K562 (cell line): ENCODE measurements around the gene BIRC5. TPM values are rescaled to one million over a fixed set of nuclear protein-coding genes. Genes with fewer than 3 reads are reported as not detected.

Source experiments
- ATAC-seq: fragments of 200-7000 bp; cut with Tn5 transposase; 3 replicates; pipeline ENCODE4 v1.9.1; 2020; ENCODE audit warnings: moderate library complexity
- BruUV-seq: library from RNA; stranded (reverse); fragments of 400-500 nt; replicated peaks from 2 replicates; lab custom pipeline; 2021; lab: Mats Ljungman, UMichigan
- CTCF ChIA-PET: fragments of 300-600 bp; formaldehyde crosslinking; extraction: SDS; loops from one replicate; lab custom pipeline; 2021; ENCODE audit warnings: low intra/inter-chr PET ratio; lab: Yijun Ruan, JAX
- POLR2A ChIA-PET: fragments of 300-600, 350-650 bp; sonication (Branson Sonifier 250); formaldehyde crosslinking; extraction: SDS; loops from one replicate; lab custom pipeline; 2021; ENCODE audit warnings: antibody characterized with exemption, inconsistent platforms; lab: Yijun Ruan, JAX
- DNase-seq, 4 experiments: peaks; one replicate each; pipeline versions ENCODE4 v3.0.0 to v3.0.0-alpha.2; 2011 to 2018; ENCODE audit warnings: low spot score in 3 of 4, mixed read lengths in 3 of 4; ENCODE audit errors: extremely low read depth in 1 of 4
- FAIRE-seq: peaks from 2 replicates; lab custom pipeline; 2011; peaks lifted over from hg19 to GRCh38; lab: Jason Lieb, UNC
- H2AFZ ChIP-seq: 2 replicates; pipeline ENCODE4 v1.6.0; 2011; ENCODE audit warnings: low read depth, low read length, control low read depth, inconsistent platforms
- H3K27ac ChIP-seq: fragments of 200-600 bp; 3 replicates; pipeline ENCODE4 v1.8.0; 2011; ENCODE audit warnings: low read depth, mild to moderate bottlenecking, control low read depth, inconsistent platforms, low read length, moderate library complexity, mixed read lengths; ENCODE audit errors: extremely low read depth
- H3K27me3 ChIP-seq, 2 experiments: fragments of 300-600 bp in 1 of 2; 2 replicates in 1 of 2; 3 replicates in 1 of 2; pipeline versions ENCODE4 v1.6.0 to v1.8.0; 2011; ENCODE audit warnings: inconsistent platforms in 2 of 2, low read length in 2 of 2, mild to moderate bottlenecking in 1 of 2, mixed read lengths in 1 of 2, moderate library complexity in 1 of 2; ENCODE audit not compliant: control insufficient read depth in 2 of 2, insufficient read depth in 2 of 2
- H3K36me3 ChIP-seq: fragments of 300-600 bp; 3 replicates; pipeline ENCODE4 v1.8.0; 2011; ENCODE audit warnings: mild to moderate bottlenecking, low read length, inconsistent platforms; ENCODE audit not compliant: control insufficient read depth, insufficient read depth
- H3K4me1 ChIP-seq, 2 experiments: fragments of 200-600 bp in 1 of 2; replicated peaks in 1 of 2; 2 replicates in 1 of 2; 3 replicates in 1 of 2; pipeline versions ENCODE4 v1.5.1 to v1.8.0; 2011; ENCODE audit warnings: inconsistent platforms in 2 of 2, low read length in 2 of 2, mild to moderate bottlenecking in 1 of 2, mixed read lengths in 1 of 2, moderate library complexity in 1 of 2; ENCODE audit not compliant: control insufficient read depth in 2 of 2, insufficient read depth in 2 of 2
- H3K4me2 ChIP-seq: 2 replicates; pipeline ENCODE4 v1.6.1; 2011; ENCODE audit warnings: low read length, control low read depth, inconsistent platforms, mixed read lengths; ENCODE audit not compliant: insufficient read depth
- H3K4me3 ChIP-seq: fragments of 200-600 bp; sonication (generic), shearing (Covaris generic); 2 replicates; pipeline ENCODE4 v1.5.1; 2016; ENCODE audit warnings: control low read depth, inconsistent platforms
- H3K79me2 ChIP-seq: fragments of 200-600 bp; 3 replicates; pipeline ENCODE4 v1.8.0; 2011; ENCODE audit warnings: low read length, inconsistent platforms; ENCODE audit not compliant: control insufficient read depth, insufficient read depth
- H3K9ac ChIP-seq, 2 experiments: 2 replicates each; pipeline versions ENCODE4 v1.6.0 to v1.6.1; 2011; ENCODE audit warnings: low read depth in 2 of 2, low read length in 2 of 2, control low read depth in 1 of 2, inconsistent platforms in 1 of 2, mild to moderate bottlenecking in 1 of 2, mixed read lengths in 1 of 2; ENCODE audit not compliant: insufficient read depth in 1 of 2
- H3K9me1 ChIP-seq: one replicate; pipeline ENCODE4 v1.6.0; 2011; ENCODE audit warnings: inconsistent platforms, mild to moderate bottlenecking, low read length, moderate library complexity; ENCODE audit not compliant: control insufficient read depth, insufficient read depth
- H3K9me3 ChIP-seq: replicated peaks from 2 replicates; pipeline ENCODE4 v1.5.1; 2011; ENCODE audit warnings: low read depth, low read length, inconsistent platforms; ENCODE audit not compliant: control insufficient read depth, insufficient read depth
- H4K20me1 ChIP-seq: replicated peaks from 2 replicates; pipeline ENCODE4 v1.6.1; 2011; ENCODE audit warnings: low read length, inconsistent platforms, mixed read lengths; ENCODE audit not compliant: control insufficient read depth, insufficient read depth
- ETS1 ChIP-seq: conservative IDR thresholded peaks from 2 replicates; pipeline ENCODE4 v1.6.1; 2011; ENCODE audit warnings: low read depth, mild to moderate bottlenecking, low read length; ENCODE audit not compliant: control insufficient read depth
- MBD2 ChIP-seq: sonication (generic); IDR thresholded peaks from 2 replicates; pipeline ENCODE4 v1.6.1; 2016; ENCODE audit warnings: low read depth, borderline replicate concordance
- POLR2G ChIP-seq: fragments of 200-400 bp; formaldehyde crosslinking; IDR thresholded peaks from 2 replicates; pipeline ENCODE4 v1.6.1; 2017; ENCODE audit warnings: low read depth, mild to moderate bottlenecking, antibody characterized with exemption, low read length, moderate library complexity
- RBFOX2 ChIP-seq: fragments of 200-400 bp; formaldehyde crosslinking; IDR thresholded peaks from 2 replicates; pipeline ENCODE4 v1.6.1; 2017; ENCODE audit warnings: low read depth, mild to moderate bottlenecking, low read length, moderate library complexity
- RBM22 ChIP-seq: fragments of 200-400 bp; formaldehyde crosslinking; IDR thresholded peaks from 2 replicates; pipeline ENCODE4 v1.6.1; 2018; ENCODE audit warnings: low read length, low read depth; ENCODE audit not compliant: poor library complexity, severe bottlenecking
- ZBTB7A ChIP-seq: IDR thresholded peaks from 2 replicates; pipeline ENCODE4 v1.6.1; 2011; ENCODE audit warnings: low read depth, mild to moderate bottlenecking, low read length, moderate library complexity, borderline replicate concordance; ENCODE audit not compliant: control insufficient read depth
- ZNF764 ChIP-seq: fragments of 250-450 bp; sonication (Bioruptor Pico); IDR thresholded peaks from 2 replicates; pipeline ENCODE4 v1.4.0; 2020; ENCODE audit warnings: low read depth, mild to moderate bottlenecking, moderate library complexity
- WGBS: fragments of 100-300 bp; shearing (Covaris generic); methylation state at CpG from one replicate; pipeline ENCODE4 v1.1.6; 2016; ENCODE audit warnings: low coverage, mixed read lengths; ENCODE audit not compliant: insufficient coverage; ENCODE audit errors: missing lambda C conversion rate; 5-methylcytosine and 5-hydroxymethylcytosine counted together
- in situ Hi-C: fragments of 300-500 bp; cut with MboI; formaldehyde crosslinking; loops from 4 replicates; pipeline ENCODE4 v1.15.0; 2018; ENCODE audit warnings: inconsistent platforms, mixed read lengths
- intact Hi-C: fragments of 100-400 bp; cut with micrococcal nuclease; formaldehyde crosslinking; loops from 2 replicates; pipeline ENCODE4 v1.14.2; 2022
- polyA plus RNA-seq, 8 experiments: library from polyadenylated mRNA; depleted of rRNA in 4 of 8; stranded (reverse) in 5 of 8; unstranded in 3 of 8; fragments of >200 nt; fragmentation: Nextera tagmentation in 2 of 8; fragmentation: Illumina TruSeq in 1 of 8; extraction: Ambion mirVana in 2 of 8; extraction: Trizol in 1 of 8; gene quantifications; 2 replicates each; pipeline versions ENCODE4 v1.2.1 to v1.2.3, GENCODE V29; 2011 to 2014; ENCODE audit warnings: inconsistent platforms in 1 of 8, missing spikeins in 1 of 8
- total RNA-seq, 7 experiments: library from RNA; depleted of rRNA in 6 of 7; stranded (reverse); fragments of >200 nt in 6 of 7; fragmentation: Illumina TruSeq in 2 of 7; extraction: Trizol in 2 of 7; gene quantifications; 2 replicates each; pipeline versions ENCODE4 v1.2.1 to v1.2.3, GENCODE V29; 2011 to 2021; ENCODE audit warnings: low replicate concordance in 1 of 7

BIRC5 gene
- total and polyA plus RNA-seq, 9 of the 15 experiments (the other 6 are each of a cell fraction or from before 2014, with no cell fraction given): 64.4 to 140 (median 101) TPM

GRCh38 chr17:78224231-78225087, 10.4 kb downstream of the BIRC5 start:
- peak; percentile 33; the same call in 1 of the 2 replicates for TF ChIP-seq MBD2
- 0 out of 2 replicates have a peak, but pooled peaks have one; percentile 29 for TF ChIP-seq ETS1
- no peak for TF ChIP-seq ZBTB7A
- TF ChIP-seq ZNF764 (CRISPR knock-in tag): no peak
- TF ChIP-seq RBM22: no peak
- TF ChIP-seq POLR2G: peak; percentile 53
- TF ChIP-seq RBFOX2: peak; percentile 39; the same call in 1 of the 2 replicates
- TF ChIP-seq, all 486 proteins: peak for 4
- peaks cover 0 to 12% of the 10 kb centered on the region in 2 experiments; a peak in 3 of 5 replicates for H3K4me1 ChIP-seq
- FAIRE-seq (no peak), ATAC-seq (peak; percentile 27; the same call in 2 of the 3 replicates), DNase-seq (no peak)
- in situ Hi-C loops: no loop called here
- no peaks in the 10 kb centered on the region for H3K9me1 ChIP-seq
- H3K4me2 ChIP-seq: no peak overlapping the region
- WGBS: 86% methylated on average over 27 of the region's 27 CpGs
- ChIA-PET CTCF (no interaction called here), POLR2A (interaction anchor here (0.5 to 4.3 kb wide), 8 partner anchors 10 to 200 kb away, joined by 3 to 30 read pairs (median 4); partner anchors contain the start of gene BIRC5)
- 0 out of 2 replicates have a peak, but pooled peaks cover 2% of the 10 kb centered on the region for H4K20me1 ChIP-seq
- peaks cover 56% of the 10 kb centered on the region; the same call in 2 of the 3 replicates for H3K36me3 ChIP-seq
- H3K27ac ChIP-seq: no peak overlapping the region
- peaks cover 4% of the 10 kb centered on the region; the same call in 1 of the 3 replicates for H3K79me2 ChIP-seq
- H3K9ac ChIP-seq: no peak overlapping the region
- BruUV-seq: no TSS peak
- H2AFZ ChIP-seq: no peak overlapping the region
- no peaks in the 10 kb centered on the region for H3K9me3 ChIP-seq
- no peaks in the 10 kb centered on the region for H3K27me3 ChIP-seq
- intact Hi-C loops: no loop called here
- no peak overlapping the region for H3K4me3 ChIP-seq
